ENCODE data around the gene RHBDD2. TPM values are rescaled to one million over a fixed set of nuclear protein-coding genes. Genes with fewer than 3 reads are reported as not detected.

RHBDD2 gene
- total and polyA plus RNA-seq, 9 of the 15 experiments (the other 6 are each of a cell fraction or from before 2014, with no cell fraction given) = 3.3 to 36.7 (median 17.9) TPM

GRCh38 chr7:75843613-75844116, 35.2 kb upstream of the RHBDD2 start (continued):
- TF ChIP-seq, protein P1, sequence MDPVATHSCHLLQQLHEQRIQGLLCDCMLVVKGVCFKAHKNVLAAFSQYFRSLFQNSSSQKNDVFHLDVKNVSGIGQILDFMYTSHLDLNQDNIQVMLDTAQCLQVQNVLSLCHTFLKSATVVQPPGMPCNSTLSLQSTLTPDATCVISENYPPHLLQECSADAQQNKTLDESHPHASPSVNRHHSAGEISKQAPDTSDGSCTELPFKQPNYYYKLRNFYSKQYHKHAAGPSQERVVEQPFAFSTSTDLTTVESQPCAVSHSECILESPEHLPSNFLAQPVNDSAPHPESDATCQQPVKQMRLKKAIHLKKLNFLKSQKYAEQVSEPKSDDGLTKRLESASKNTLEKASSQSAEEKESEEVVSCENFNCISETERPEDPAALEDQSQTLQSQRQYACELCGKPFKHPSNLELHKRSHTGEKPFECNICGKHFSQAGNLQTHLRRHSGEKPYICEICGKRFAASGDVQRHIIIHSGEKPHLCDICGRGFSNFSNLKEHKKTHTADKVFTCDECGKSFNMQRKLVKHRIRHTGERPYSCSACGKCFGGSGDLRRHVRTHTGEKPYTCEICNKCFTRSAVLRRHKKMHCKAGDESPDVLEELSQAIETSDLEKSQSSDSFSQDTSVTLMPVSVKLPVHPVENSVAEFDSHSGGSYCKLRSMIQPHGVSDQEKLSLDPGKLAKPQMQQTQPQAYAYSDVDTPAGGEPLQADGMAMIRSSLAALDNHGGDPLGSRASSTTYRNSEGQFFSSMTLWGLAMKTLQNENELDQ (CRISPR knock-in tag; IDR thresholded peaks at IDR 0.05; ENCODE audit: borderline replicate concordance) = no peak
- TF ChIP-seq ZNF263 (CRISPR knock-in tag; IDR thresholded peaks at IDR 0.05; ENCODE audit: borderline replicate concordance) = no peak
- TF ChIP-seq, protein P2, sequence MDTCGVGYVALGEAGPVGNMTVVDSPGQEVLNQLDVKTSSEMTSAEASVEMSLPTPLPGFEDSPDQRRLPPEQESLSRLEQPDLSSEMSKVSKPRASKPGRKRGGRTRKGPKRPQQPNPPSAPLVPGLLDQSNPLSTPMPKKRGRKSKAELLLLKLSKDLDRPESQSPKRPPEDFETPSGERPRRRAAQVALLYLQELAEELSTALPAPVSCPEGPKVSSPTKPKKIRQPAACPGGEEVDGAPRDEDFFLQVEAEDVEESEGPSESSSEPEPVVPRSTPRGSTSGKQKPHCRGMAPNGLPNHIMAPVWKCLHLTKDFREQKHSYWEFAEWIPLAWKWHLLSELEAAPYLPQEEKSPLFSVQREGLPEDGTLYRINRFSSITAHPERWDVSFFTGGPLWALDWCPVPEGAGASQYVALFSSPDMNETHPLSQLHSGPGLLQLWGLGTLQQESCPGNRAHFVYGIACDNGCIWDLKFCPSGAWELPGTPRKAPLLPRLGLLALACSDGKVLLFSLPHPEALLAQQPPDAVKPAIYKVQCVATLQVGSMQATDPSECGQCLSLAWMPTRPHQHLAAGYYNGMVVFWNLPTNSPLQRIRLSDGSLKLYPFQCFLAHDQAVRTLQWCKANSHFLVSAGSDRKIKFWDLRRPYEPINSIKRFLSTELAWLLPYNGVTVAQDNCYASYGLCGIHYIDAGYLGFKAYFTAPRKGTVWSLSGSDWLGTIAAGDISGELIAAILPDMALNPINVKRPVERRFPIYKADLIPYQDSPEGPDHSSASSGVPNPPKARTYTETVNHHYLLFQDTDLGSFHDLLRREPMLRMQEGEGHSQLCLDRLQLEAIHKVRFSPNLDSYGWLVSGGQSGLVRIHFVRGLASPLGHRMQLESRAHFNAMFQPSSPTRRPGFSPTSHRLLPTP (IDR thresholded peaks at IDR 0.05; ENCODE audit: borderline replicate concordance, extremely low read depth, insufficient read length) = no peak
- no peak for TF ChIP-seq FOXA1 (IDR thresholded peaks at IDR 0.05; ENCODE audit: borderline replicate concordance)
- TF ChIP-seq ELF1 (tag; IDR thresholded peaks at IDR 0.05) = no peak
- TF ChIP-seq SAFB (IDR thresholded peaks at IDR 0.05; ENCODE audit: borderline replicate concordance, low read depth, low read length) = no peak
- TF ChIP-seq DPF2 (IDR thresholded peaks at IDR 0.05) = no peak
- TF ChIP-seq CREBBP (IDR thresholded peaks at IDR 0.05; ENCODE audit: low read depth, low read length) = no peak
- TF ChIP-seq ZNF444 (CRISPR knock-in tag; IDR thresholded peaks at IDR 0.05) = 0 out of 2 replicates have a peak, but pooled peaks have one; percentile 58
- no peak for TF ChIP-seq AFF1 (IDR thresholded peaks at IDR 0.05; ENCODE audit: low read depth in 1 of 2, partially characterized antibody in 2 of 2)
- no peak for TF ChIP-seq ZNF780A (CRISPR knock-in tag; IDR thresholded peaks at IDR 0.05)
- peak; percentile 50; the same call in 1 of the 2 replicates for TF ChIP-seq OTX1 (CRISPR knock-in tag; IDR thresholded peaks at IDR 0.05)
- TF ChIP-seq ZNF583 (CRISPR knock-in tag; IDR thresholded peaks at IDR 0.05) = peak; percentile 82; the same call in 1 of the 2 replicates
- TF ChIP-seq ZNF830 (CRISPR knock-in tag; IDR thresholded peaks at IDR 0.05) = no peak
- TF ChIP-seq, protein P3, sequence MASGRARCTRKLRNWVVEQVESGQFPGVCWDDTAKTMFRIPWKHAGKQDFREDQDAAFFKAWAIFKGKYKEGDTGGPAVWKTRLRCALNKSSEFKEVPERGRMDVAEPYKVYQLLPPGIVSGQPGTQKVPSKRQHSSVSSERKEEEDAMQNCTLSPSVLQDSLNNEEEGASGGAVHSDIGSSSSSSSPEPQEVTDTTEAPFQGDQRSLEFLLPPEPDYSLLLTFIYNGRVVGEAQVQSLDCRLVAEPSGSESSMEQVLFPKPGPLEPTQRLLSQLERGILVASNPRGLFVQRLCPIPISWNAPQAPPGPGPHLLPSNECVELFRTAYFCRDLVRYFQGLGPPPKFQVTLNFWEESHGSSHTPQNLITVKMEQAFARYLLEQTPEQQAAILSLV (tag; IDR thresholded peaks at IDR 0.05) = peak; percentile 93
- TF ChIP-seq ZNF699 (CRISPR knock-in tag; IDR thresholded peaks at IDR 0.05; ENCODE audit: insufficient replicate concordance) = no peak
- TF ChIP-seq XRCC5 (IDR thresholded peaks at IDR 0.05; ENCODE audit: low read depth, low read length) = no peak
- TF ChIP-seq PTTG1 (tag; IDR thresholded peaks at IDR 0.05; ENCODE audit: low read depth) = peak; percentile 97

All from K562 (cell line).